Hepatocyte (in vitro differentiated cells): Measurements from ENCODE around the gene MTMR12. TPM values are rescaled to one million over a fixed set of nuclear protein-coding genes. Genes with fewer than 3 reads are reported as not detected.

Experiments used
- DNase-seq: peaks from one replicate; pipeline ENCODE4 v3.0.0-alpha.2; 2016; ENCODE audit warnings: low spot score
- H2AFZ ChIP-seq: fragments of 200-600 bp; sonication (generic); 2 replicates; pipeline ENCODE4 v1.6.0; 2016; ENCODE audit warnings: antibody characterized with exemption, mild to moderate bottlenecking
- H3K27ac ChIP-seq: fragments of 200-600 bp; sonication (generic); 2 replicates; pipeline ENCODE4 v1.5.1; 2016; ENCODE audit warnings: mild to moderate bottlenecking
- H3K27me3 ChIP-seq: fragments of 200-600 bp; sonication (generic); 2 replicates; pipeline ENCODE4 v1.6.1; 2016
- H3K36me3 ChIP-seq: fragments of 200-600 bp; sonication (generic); replicated peaks from 2 replicates; pipeline ENCODE4 v1.5.1; 2016; ENCODE audit warnings: low read depth; ENCODE audit not compliant: insufficient read depth
- H3K4me1 ChIP-seq: fragments of 200-600 bp; sonication (generic); 2 replicates; pipeline ENCODE4 v1.5.1; 2016; ENCODE audit warnings: mild to moderate bottlenecking, moderate library complexity; ENCODE audit not compliant: insufficient read depth
- H3K4me2 ChIP-seq: fragments of 200-600 bp; sonication (generic); 2 replicates; pipeline ENCODE4 v1.6.0; 2016
- H3K4me3 ChIP-seq: fragments of 200-600 bp; sonication (generic); 2 replicates; pipeline ENCODE4 v1.5.1; 2016; ENCODE audit warnings: mild to moderate bottlenecking
- H3K79me2 ChIP-seq: fragments of 200-600 bp; sonication (generic); 2 replicates; pipeline ENCODE4 v1.6.0; 2017; ENCODE audit warnings: mild to moderate bottlenecking
- H3K9me2 ChIP-seq: fragments of 200-600 bp; sonication (generic); replicated peaks from 2 replicates; pipeline ENCODE4 v1.6.0; 2017; ENCODE audit warnings: mild to moderate bottlenecking; ENCODE audit not compliant: insufficient read depth
- H3K9me3 ChIP-seq: fragments of 200-600 bp; sonication (generic); 2 replicates; pipeline ENCODE4 v1.5.1; 2016; ENCODE audit warnings: low read depth, mild to moderate bottlenecking
- H4K20me1 ChIP-seq: fragments of 200-600 bp; sonication (generic); 2 replicates; pipeline ENCODE4 v1.6.0; 2016; ENCODE audit warnings: mild to moderate bottlenecking; ENCODE audit not compliant: insufficient read depth, poor library complexity, severe bottlenecking
- CTCF ChIP-seq: fragments of 200-600 bp; sonication (generic); IDR thresholded peaks from 2 replicates; pipeline ENCODE4 v1.5.1; 2016; ENCODE audit warnings: antibody characterized with exemption, mild to moderate bottlenecking; ENCODE audit not compliant: poor library complexity
- EZH2 ChIP-seq: fragments of 200-600 bp; sonication (generic); IDR thresholded peaks from 2 replicates; pipeline ENCODE4 v1.6.1; 2016; ENCODE audit warnings: antibody characterized with exemption, mild to moderate bottlenecking, borderline replicate concordance
- EZH2phosphoT487 ChIP-seq: fragments of 200-600 bp; sonication (generic); IDR thresholded peaks from one replicate; pipeline ENCODE4 v1.6.1; 2018; ENCODE audit warnings: antibody characterized with exemption, mild to moderate bottlenecking, low read depth, moderate library complexity; ENCODE audit not compliant: unreplicated experiment, severe bottlenecking
- WGBS: methylation state at CpG from one replicate; pipeline ENCODE4 v1.1.6; 2016; ENCODE audit warnings: low lambda C conversion rate; ENCODE audit errors: missing lambda C conversion rate; 5-methylcytosine and 5-hydroxymethylcytosine counted together
- polyA plus RNA-seq: library from polyadenylated mRNA; unstranded; fragments of >200 nt; fragmentation: Nextera tagmentation; extraction: Ambion mirVana; gene quantifications from 2 replicates; pipeline ENCODE4 v1.2.1, GENCODE V29; 2016
- total RNA-seq: library from RNA; depleted of rRNA; stranded (reverse); fragments of >200 nt; gene quantifications from 2 replicates; pipeline ENCODE4 v1.2.3, GENCODE V29; 2014

Gene MTMR12
- total and polyA plus RNA-seq, 2 experiments from 2014 or later = 11.0 to 19.7 TPM

DNA sequence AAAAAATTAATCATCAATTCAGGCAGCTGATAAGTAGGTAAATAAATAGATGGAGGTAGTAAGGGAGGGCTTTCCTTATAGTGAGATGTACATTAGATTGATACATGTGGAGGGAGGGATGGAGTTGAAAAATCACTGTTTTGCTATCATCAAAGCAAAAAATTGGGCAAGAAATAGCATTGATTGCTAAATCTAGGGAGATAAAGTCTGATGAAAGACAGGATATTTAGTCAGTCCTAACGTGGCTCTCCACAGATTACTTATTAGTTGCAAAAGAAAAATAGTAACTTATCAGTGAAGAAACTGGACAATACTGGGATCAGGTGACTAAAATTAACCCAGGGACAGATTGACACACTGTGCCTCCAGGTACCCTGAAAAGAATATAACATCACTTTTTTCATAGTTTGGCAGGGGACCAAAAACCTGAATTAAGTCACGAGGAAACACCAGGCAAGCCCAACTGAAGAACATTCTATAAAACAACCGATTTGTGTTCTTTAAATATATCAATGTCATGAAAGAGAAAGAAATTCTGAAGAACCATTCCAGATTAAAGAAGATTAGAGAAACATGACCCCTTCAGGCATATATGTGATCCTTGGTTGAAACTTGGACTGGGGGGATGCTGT lies 111.5 kb downstream of the MTMR12 start:
- WGBS = 67% methylated on average over 3 of the region's 3 CpGs
- H3K4me2 ChIP-seq = no peak overlapping the region
- H4K20me1 ChIP-seq = no peaks in the 10 kb centered on the region

DNA sequence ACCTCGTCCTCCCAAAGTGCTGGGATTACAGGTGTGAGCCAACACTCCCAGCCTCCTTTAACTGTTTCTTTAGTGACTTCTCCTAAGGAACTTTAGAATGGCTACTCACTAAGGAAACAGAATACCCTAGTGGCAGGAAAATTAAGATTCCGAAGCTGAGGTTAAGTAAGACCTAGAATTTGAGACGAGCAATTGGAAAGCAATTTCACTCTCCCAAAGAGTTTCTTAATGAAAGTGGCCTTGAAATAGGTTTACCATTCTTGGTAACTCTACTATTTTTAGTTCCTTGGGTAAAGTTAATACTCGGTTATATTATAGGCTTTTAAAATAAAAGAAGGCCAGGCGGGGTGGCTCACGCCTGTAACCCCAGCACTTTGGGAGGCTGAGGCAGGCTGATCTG lies 115.7 kb downstream of the MTMR12 start:
- no peaks in the 10 kb centered on the region for H3K36me3 ChIP-seq
- WGBS = 87% methylated on average over 6 of the region's 6 CpGs
- no peak overlapping the region for H3K27ac ChIP-seq
- H3K27me3 ChIP-seq = no peaks in the 10 kb centered on the region
- no peaks in the 10 kb centered on the region for H3K9me3 ChIP-seq
- no peaks in the 10 kb centered on the region for H3K79me2 ChIP-seq
- H3K4me2 ChIP-seq = no peak overlapping the region
- no peak for DNase-seq
- no peak overlapping the region for H3K4me3 ChIP-seq
- no peaks in the 10 kb centered on the region for H3K4me1 ChIP-seq
- TF ChIP-seq EZH2phosphoT487 (no peak), EZH2 (no peak), CTCF (no peak)
- H2AFZ ChIP-seq = no peak overlapping the region
- no peaks in the 10 kb centered on the region for H3K9me2 ChIP-seq
- H4K20me1 ChIP-seq = no peaks in the 10 kb centered on the region

More for the DNA sequence above, 111.5 kb downstream of the MTMR12 start:
- Histone ChIP-seq H3K4me3 (no peak overlapping the region), H3K36me3 (no peaks in the 10 kb centered on the region), H3K4me1 (no peaks in the 10 kb centered on the region), H2AFZ (no peak overlapping the region), H3K9me2 (no peaks in the 10 kb centered on the region), H3K27me3 (no peaks in the 10 kb centered on the region), H3K79me2 (no peaks in the 10 kb centered on the region), H3K27ac (no peak overlapping the region), H3K9me3 (no peaks in the 10 kb centered on the region)
- DNase-seq = no peak
- TF ChIP-seq EZH2phosphoT487 (no peak), EZH2 (no peak), CTCF (no peak)

GRCh38 chr5:32195265-32195664 lies 117.5 kb downstream of the MTMR12 start:
- Histone ChIP-seq H3K36me3 (no peaks in the 10 kb centered on the region), H3K9me2 (no peaks in the 10 kb centered on the region), H3K27ac (no peak overlapping the region), H4K20me1 (no peaks in the 10 kb centered on the region), H3K4me1 (no peaks in the 10 kb centered on the region), H3K9me3 (no peaks in the 10 kb centered on the region), H3K4me3 (no peak overlapping the region), H3K27me3 (no peaks in the 10 kb centered on the region), H3K79me2 (no peaks in the 10 kb centered on the region), H3K4me2 (no peak overlapping the region), H2AFZ (no peak overlapping the region)
- 83% methylated on average over 5 of the region's 5 CpGs for WGBS
- TF ChIP-seq EZH2phosphoT487 = no peak
- no peak for TF ChIP-seq CTCF
- TF ChIP-seq EZH2 = no peak
- no peak for DNase-seq
